CD14-positive monocyte (primary cell): ENCODE results near the gene IFIT3. TPM values are rescaled to one million over a fixed set of nuclear protein-coding genes. Genes with fewer than 3 reads are reported as not detected.
A peak's percentile ranks its signal among the peaks of the same experiment; 100 is the strongest.

Experiments used
- DNase-seq, 3 donors: peaks; one replicate each; pipeline ENCODE4 v3.0.0-alpha.2; 2011 to 2022
- H2AFZ ChIP-seq: 2 replicates; pipeline ENCODE4 v1.6.0; 2012; ENCODE audit warnings: mild to moderate bottlenecking, low read depth, low read length, inconsistent platforms; ENCODE audit not compliant: insufficient read depth, poor library complexity, severe bottlenecking
- H3K27ac ChIP-seq, 2 donors: 1 replicate in 1 of 2; 2 replicates in 1 of 2; pipeline ENCODE4 v1.5.1; 2012 to 2013; ENCODE audit warnings: low read length in 2 of 2, control low read depth in 1 of 2, inconsistent platforms in 1 of 2, low read depth in 1 of 2, mild to moderate bottlenecking in 1 of 2
- H3K27me3 ChIP-seq, 2 donors: one replicate each; pipeline versions ENCODE4 v1.6.0 to v1.6.1; 2011 to 2013; ENCODE audit warnings: low read length in 2 of 2; ENCODE audit not compliant: control insufficient read depth in 2 of 2, insufficient read depth in 2 of 2
- H3K36me3 ChIP-seq, 2 donors: replicated peaks in 1 of 2; 1 replicate in 1 of 2; 2 replicates in 1 of 2; pipeline versions ENCODE4 v1.5.1 to v1.6.1; 2012 to 2013; ENCODE audit warnings: low read length in 2 of 2, control low read depth in 1 of 2, inconsistent platforms in 1 of 2, mild to moderate bottlenecking in 1 of 2; ENCODE audit not compliant: insufficient read depth in 2 of 2, control insufficient read depth in 1 of 2
- H3K4me1 ChIP-seq, 2 donors: 1 replicate in 1 of 2; 2 replicates in 1 of 2; pipeline versions ENCODE4 v1.5.1 to v1.6.1; 2012 to 2013; ENCODE audit warnings: low read length in 2 of 2, control low read depth in 1 of 2, inconsistent platforms in 1 of 2, mild to moderate bottlenecking in 1 of 2, moderate library complexity in 1 of 2; ENCODE audit not compliant: insufficient read depth in 2 of 2, control insufficient read depth in 1 of 2
- H3K4me2 ChIP-seq: replicated peaks from 2 replicates; pipeline ENCODE3; 2012; ENCODE audit warnings: low read length, moderate library complexity, mild to moderate bottlenecking; ENCODE audit not compliant: poor library complexity, severe bottlenecking; ENCODE audit errors: extremely low read depth
- H3K4me3 ChIP-seq, 3 experiments: fragments of 200-600 bp in 1 of 3; sonication (generic) in 1 of 3; replicated peaks in 1 of 3; 1 replicate in 2 of 3; 2 replicates in 1 of 3; pipeline ENCODE4 v1.5.1; 2011 to 2013; ENCODE audit warnings: low read length in 3 of 3, mild to moderate bottlenecking in 3 of 3, control low read depth in 2 of 3, low read depth in 2 of 3, inconsistent platforms in 1 of 3, moderate library complexity in 1 of 3
- H3K79me2 ChIP-seq: 2 replicates; pipeline ENCODE4 v1.6.0; 2012; ENCODE audit warnings: mild to moderate bottlenecking, control low read depth, inconsistent platforms, low read length, moderate library complexity; ENCODE audit not compliant: insufficient read depth
- H3K9ac ChIP-seq: 2 replicates; pipeline ENCODE4 v1.6.0; 2017; ENCODE audit warnings: low read length, mild to moderate bottlenecking; ENCODE audit not compliant: insufficient read depth, poor library complexity, severe bottlenecking
- H3K9me3 ChIP-seq, 2 donors: replicated peaks in 1 of 2; 1 replicate in 1 of 2; 2 replicates in 1 of 2; pipeline versions ENCODE4 v1.5.1 to v1.6.1; 2012 to 2013; ENCODE audit warnings: low read length in 2 of 2, control low read depth in 1 of 2; ENCODE audit not compliant: control insufficient read depth in 1 of 2, insufficient read depth in 1 of 2
- H4K20me1 ChIP-seq: 2 replicates; pipeline ENCODE4 v1.6.0; 2012; ENCODE audit warnings: mild to moderate bottlenecking, low read length, control low read depth, moderate library complexity; ENCODE audit not compliant: insufficient read depth
- H3K27ac Mint-ChIP-seq, 7 donors: one replicate each; pipeline ENCODE4 v1.8.0; 2020; ENCODE audit warnings: mild to moderate bottlenecking in 7 of 7, mixed read lengths in 7 of 7, moderate library complexity in 6 of 7, inconsistent platforms in 2 of 7
- H3K27me3 Mint-ChIP-seq, 3 donors: one replicate each; pipeline ENCODE4 v1.8.0; 2021 to 2022; ENCODE audit warnings: low read depth in 3 of 3, mild to moderate bottlenecking in 3 of 3, mixed read lengths in 3 of 3, moderate library complexity in 3 of 3, inconsistent platforms in 1 of 3
- H3K36me3 Mint-ChIP-seq, 2 donors: one replicate each; pipeline ENCODE4 v1.8.0; 2020; ENCODE audit warnings: mixed read lengths in 2 of 2, inconsistent platforms in 1 of 2, mild to moderate bottlenecking in 1 of 2
- H3K4me1 Mint-ChIP-seq: one replicate; pipeline ENCODE4 v1.8.0; 2020; ENCODE audit warnings: mild to moderate bottlenecking, mixed read lengths
- H3K4me3 Mint-ChIP-seq, 2 donors: one replicate each; pipeline ENCODE4 v1.8.0; 2020; ENCODE audit warnings: mild to moderate bottlenecking in 2 of 2, mixed read lengths in 2 of 2, moderate library complexity in 1 of 2
- H3K9me3 Mint-ChIP-seq, 7 donors: one replicate each; pipeline ENCODE4 v1.8.0; 2020 to 2022; ENCODE audit warnings: mixed read lengths in 7 of 7, mild to moderate bottlenecking in 6 of 7, moderate library complexity in 6 of 7, inconsistent platforms in 2 of 7
- CTCF ChIP-seq: fragments of 200-600 bp; IDR thresholded peaks from one replicate; pipeline ENCODE4 v1.8.0; 2022; ENCODE audit warnings: antibody characterized with exemption, mild to moderate bottlenecking
- WGBS: methylation state at CpG from one replicate; pipeline ENCODE4 v1.1.5; 2013; ENCODE audit warnings: missing lambda C conversion rate; ENCODE audit not compliant: insufficient coverage; 5-methylcytosine and 5-hydroxymethylcytosine counted together
- intact Hi-C, 2 donors: fragments of 100-400 bp; cut with micrococcal nuclease; formaldehyde crosslinking; loops; one replicate each; pipeline versions ENCODE4 v1.15.0 to v1.15.1; 2023
- polyA plus RNA-seq, 3 donors: library from polyadenylated mRNA; depleted of rRNA in 1 of 3; unstranded in 2 of 3; stranded (reverse) in 1 of 3; fragments of 300-500 nt in 2 of 3; fragments of >200 nt in 1 of 3; fragmentation: Illumina TruSeq in 2 of 3; gene quantifications; 1 replicate in 2 of 3; 2 replicates in 1 of 3; pipeline ENCODE4 v1.2.3, GENCODE V29; 2012 to 2021

The IFIT3 gene
- polyA plus RNA-seq, 3 donors: 13.8 to 38.0 (median 26.4) TPM

- Mint-ChIP-seq H3K4me3 (peak overlapping the region in 1 of 2 donors; percentile 6), H3K27me3 (peaks cover 0 to 3% (median 0%) of the 10 kb centered on the region in 3 donors), H3K9me3 (peaks cover 0 to 3% (median 1%) of the 10 kb centered on the region in 7 donors), H3K4me1 (peaks cover 53% of the 10 kb centered on the region), H3K27ac (peak overlapping the region in 6 of 7 donors; percentile 79 to 97 (median 94)), H3K36me3 (no peaks in the 10 kb centered on the region)
- Histone ChIP-seq H4K20me1 (no peaks in the 10 kb centered on the region), H3K4me2 (no peak overlapping the region), H3K9ac (no peak overlapping the region), H2AFZ (no peak overlapping the region), H3K4me1 (peaks cover 58 to 64% of the 10 kb centered on the region in 2 donors), H3K36me3 (no peaks in the 10 kb centered on the region), H3K79me2 (no peaks in the 10 kb centered on the region), H3K27me3 (no peaks in the 10 kb centered on the region), H3K9me3 (no peaks in the 10 kb centered on the region), H3K27ac (peak overlapping the region; percentile 43 to 90), H3K4me3 (peak overlapping the region in 1 of 3 experiments; percentile 56)
- WGBS: 93% methylated on average over 2 of the region's 4 CpGs
- TF ChIP-seq CTCF: no peak
- intact Hi-C loops: no loop called here
- no peak for DNase-seq
Measured at GRCh38 chr10:89297356-89297755, 30.4 kb upstream of the IFIT3 start.

GRCh38 chr10:89297791-89298190 is 30.0 kb upstream of the IFIT3 start:
- Mint-ChIP-seq H3K9me3 (peaks cover 0 to 2% (median 0%) of the 10 kb centered on the region in 7 donors), H3K27ac (peak overlapping the region in 4 of 7 donors; percentile 16 to 95 (median 94)), H3K4me3 (no peak overlapping the region), H3K36me3 (no peaks in the 10 kb centered on the region), H3K4me1 (peaks cover 57% of the 10 kb centered on the region), H3K27me3 (peaks cover 0 to 3% (median 0%) of the 10 kb centered on the region in 3 donors)
- Histone ChIP-seq H3K9me3 (no peaks in the 10 kb centered on the region), H3K27me3 (no peaks in the 10 kb centered on the region), H3K4me2 (no peak overlapping the region), H3K27ac (peak overlapping the region; percentile 43 to 90), H3K4me3 (no peak overlapping the region), H3K36me3 (no peaks in the 10 kb centered on the region), H3K79me2 (peaks cover under 1% of the 10 kb centered on the region), H3K9ac (no peak overlapping the region), H3K4me1 (peaks cover 62 to 69% of the 10 kb centered on the region in 2 donors), H2AFZ (no peak overlapping the region), H4K20me1 (no peaks in the 10 kb centered on the region)
- intact Hi-C loops: no loop called here
- TF ChIP-seq CTCF: no peak
- no peak for DNase-seq
- 91% methylated on average over 4 of the region's 5 CpGs for WGBS
